PC-3 (cell line): ENCODE data around the gene ARSG. TPM values are rescaled to one million over a fixed set of nuclear protein-coding genes. Genes with fewer than 3 reads are reported as not detected.

Source experiments
- ATAC-seq: fragments of 200-7000 bp; cut with Tn5 transposase; 2 replicates; pipeline ENCODE4 v1.9.1; 2020; ENCODE audit warnings: mild to moderate bottlenecking, moderate library complexity
- BruUV-seq: library from RNA; stranded (reverse); fragments of 400-500 nt; replicated peaks from 2 replicates; lab custom pipeline; 2021; lab: Mats Ljungman, UMichigan
- CTCF ChIA-PET: fragments of 300-600 bp; sonication (Branson Sonifier 250); formaldehyde crosslinking; loops from one replicate; lab custom pipeline; 2022; ENCODE audit warnings: antibody characterized with exemption; lab: Charles Lee
- POLR2A ChIA-PET: fragments of 300-600 bp; sonication (Branson Sonifier 250); formaldehyde crosslinking; loops from one replicate; lab custom pipeline; 2022; ENCODE audit warnings: antibody characterized with exemption; ENCODE audit not compliant: unreplicated experiment; lab: Charles Lee
- DNase-seq: peaks from one replicate; pipeline ENCODE4 v3.0.0-alpha.2; 2015
- H2AFZ ChIP-seq: fragments of 300-600 bp; sonication (generic); 2 replicates; pipeline ENCODE4 v1.6.0; 2016; ENCODE audit warnings: antibody characterized with exemption, low read length
- H3F3A ChIP-seq: fragments of 300-600 bp; sonication (generic); one replicate; pipeline ENCODE4 v1.6.0; 2017; ENCODE audit warnings: antibody characterized with exemption, low read length, control low read depth, mild to moderate bottlenecking; ENCODE audit not compliant: unreplicated experiment
- H3K27ac ChIP-seq: fragments of 300-600 bp; sonication (generic); 2 replicates; pipeline ENCODE4 v1.5.1; 2016; ENCODE audit warnings: mild to moderate bottlenecking, low read length
- H3K27me3 ChIP-seq: fragments of 300-600 bp; sonication (generic); 2 replicates; pipeline ENCODE4 v1.6.1; 2016; ENCODE audit warnings: low read length, mixed read lengths
- H3K36me3 ChIP-seq: fragments of 300-600 bp; sonication (generic); 2 replicates; pipeline ENCODE4 v1.6.1; 2016; ENCODE audit warnings: low read depth, mixed run types, low read length, mixed read lengths
- H3K4me1 ChIP-seq: fragments of 300-600 bp; sonication (generic); 2 replicates; pipeline ENCODE4 v1.5.1; 2016; ENCODE audit warnings: low read length; ENCODE audit not compliant: insufficient read depth
- H3K4me2 ChIP-seq: fragments of 300-600 bp; sonication (generic); 2 replicates; pipeline ENCODE4 v1.6.0; 2016; ENCODE audit warnings: low read length
- H3K4me3 ChIP-seq: fragments of 300-600 bp; sonication (generic); 2 replicates; pipeline ENCODE4 v1.5.1; 2016; ENCODE audit warnings: mild to moderate bottlenecking, low read length, mixed read lengths
- H3K79me2 ChIP-seq: fragments of 300-600 bp; sonication (generic); 2 replicates; pipeline ENCODE4 v1.6.1; 2017; ENCODE audit warnings: low read length, mixed read lengths
- H3K9ac ChIP-seq: fragments of 300-600 bp; sonication (generic); 2 replicates; pipeline ENCODE4 v1.6.0; 2016; ENCODE audit warnings: mild to moderate bottlenecking, low read length
- H3K9me2 ChIP-seq: fragments of 300-600 bp; sonication (generic); replicated peaks from 2 replicates; pipeline ENCODE4 v1.6.1; 2016; ENCODE audit warnings: mixed run types, low read length, mixed read lengths
- H3K9me3 ChIP-seq: fragments of 300-600 bp; sonication (generic); 2 replicates; pipeline ENCODE4 v1.6.1; 2016; ENCODE audit warnings: low read length, mixed read lengths
- H4K20me1 ChIP-seq: fragments of 300-600 bp; sonication (generic); 2 replicates; pipeline ENCODE4 v1.6.1; 2016; ENCODE audit warnings: low read length, mixed read lengths
- EZH2 ChIP-seq: fragments of 300-600 bp; sonication (generic); IDR thresholded peaks from one replicate; pipeline ENCODE4 v1.6.1; 2017; ENCODE audit warnings: antibody characterized with exemption, mild to moderate bottlenecking, low read length; ENCODE audit not compliant: unreplicated experiment
- EZH2phosphoT487 ChIP-seq: fragments of 300-600 bp; sonication (generic); IDR thresholded peaks from 2 replicates; pipeline ENCODE4 v1.6.1; 2018; ENCODE audit warnings: mild to moderate bottlenecking, antibody characterized with exemption, low read length, borderline replicate concordance
- intact Hi-C: fragments of 100-400 bp; cut with micrococcal nuclease; formaldehyde crosslinking; loops from 2 replicates; pipeline ENCODE4 v1.9.0; 2023
- total RNA-seq: library from RNA; depleted of rRNA; stranded (reverse); fragments of >200 nt; gene quantifications from 2 replicates; pipeline ENCODE4 v1.2.3, GENCODE V29; 2014
- TF ChIP-seq, protein P1 (sequence below): fragments of 300-600 bp; sonication (generic); conservative IDR thresholded peaks from 2 replicates; pipeline ENCODE4 v1.5.1; 2017; ENCODE audit warnings: antibody characterized with exemption, low read depth, mild to moderate bottlenecking, low read length

Gene ARSG
- total RNA-seq, 1 experiment from 2014 or later = 2.1 TPM

DNA sequence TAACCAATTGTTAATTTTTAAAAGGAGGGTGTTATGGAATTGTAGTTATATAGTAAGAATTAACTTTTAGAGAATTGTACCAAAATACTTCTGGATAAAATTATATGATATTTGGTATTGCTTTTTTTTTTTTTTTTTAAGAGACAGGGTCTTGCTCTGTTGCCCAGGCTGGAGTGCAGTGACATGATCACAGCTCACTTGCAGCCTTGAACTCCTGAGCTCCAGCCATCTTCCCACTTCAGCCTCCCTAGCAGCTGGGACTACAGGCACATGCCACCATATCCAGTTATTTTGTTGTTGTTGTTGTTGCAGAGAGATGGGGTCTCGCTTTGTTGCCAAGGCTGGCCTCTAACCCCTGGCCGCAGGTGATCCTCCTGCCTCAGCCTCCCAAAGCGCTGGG is 8.5 kb downstream of the ARSG start:
- no peak for DNase-seq
- Histone ChIP-seq H3K4me2 (no peak overlapping the region), H2AFZ (no peak overlapping the region), H3K9me3 (no peaks in the 10 kb centered on the region), H3F3A (no peaks in the 10 kb centered on the region), H3K27me3 (no peaks in the 10 kb centered on the region), H3K4me3 (no peak overlapping the region), H3K9ac (no peak overlapping the region), H3K36me3 (no peaks in the 10 kb centered on the region), H3K9me2 (no peaks in the 10 kb centered on the region), H3K27ac (no peak overlapping the region), H3K79me2 (no peaks in the 10 kb centered on the region), H3K4me1 (peaks cover under 1% of the 10 kb centered on the region; the same call in 1 of the 2 replicates), H4K20me1 (no peaks in the 10 kb centered on the region)
- no peak for ATAC-seq
- TF ChIP-seq EZH2 (no peak), EZH2phosphoT487 (no peak)
- TF ChIP-seq, protein P1, sequence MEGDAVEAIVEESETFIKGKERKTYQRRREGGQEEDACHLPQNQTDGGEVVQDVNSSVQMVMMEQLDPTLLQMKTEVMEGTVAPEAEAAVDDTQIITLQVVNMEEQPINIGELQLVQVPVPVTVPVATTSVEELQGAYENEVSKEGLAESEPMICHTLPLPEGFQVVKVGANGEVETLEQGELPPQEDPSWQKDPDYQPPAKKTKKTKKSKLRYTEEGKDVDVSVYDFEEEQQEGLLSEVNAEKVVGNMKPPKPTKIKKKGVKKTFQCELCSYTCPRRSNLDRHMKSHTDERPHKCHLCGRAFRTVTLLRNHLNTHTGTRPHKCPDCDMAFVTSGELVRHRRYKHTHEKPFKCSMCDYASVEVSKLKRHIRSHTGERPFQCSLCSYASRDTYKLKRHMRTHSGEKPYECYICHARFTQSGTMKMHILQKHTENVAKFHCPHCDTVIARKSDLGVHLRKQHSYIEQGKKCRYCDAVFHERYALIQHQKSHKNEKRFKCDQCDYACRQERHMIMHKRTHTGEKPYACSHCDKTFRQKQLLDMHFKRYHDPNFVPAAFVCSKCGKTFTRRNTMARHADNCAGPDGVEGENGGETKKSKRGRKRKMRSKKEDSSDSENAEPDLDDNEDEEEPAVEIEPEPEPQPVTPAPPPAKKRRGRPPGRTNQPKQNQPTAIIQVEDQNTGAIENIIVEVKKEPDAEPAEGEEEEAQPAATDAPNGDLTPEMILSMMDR = no peak
- ChIA-PET POLR2A (no interaction called here), CTCF (no interaction called here)
- intact Hi-C loops = no loop called here
- BruUV-seq = no TSS peak

DNA sequence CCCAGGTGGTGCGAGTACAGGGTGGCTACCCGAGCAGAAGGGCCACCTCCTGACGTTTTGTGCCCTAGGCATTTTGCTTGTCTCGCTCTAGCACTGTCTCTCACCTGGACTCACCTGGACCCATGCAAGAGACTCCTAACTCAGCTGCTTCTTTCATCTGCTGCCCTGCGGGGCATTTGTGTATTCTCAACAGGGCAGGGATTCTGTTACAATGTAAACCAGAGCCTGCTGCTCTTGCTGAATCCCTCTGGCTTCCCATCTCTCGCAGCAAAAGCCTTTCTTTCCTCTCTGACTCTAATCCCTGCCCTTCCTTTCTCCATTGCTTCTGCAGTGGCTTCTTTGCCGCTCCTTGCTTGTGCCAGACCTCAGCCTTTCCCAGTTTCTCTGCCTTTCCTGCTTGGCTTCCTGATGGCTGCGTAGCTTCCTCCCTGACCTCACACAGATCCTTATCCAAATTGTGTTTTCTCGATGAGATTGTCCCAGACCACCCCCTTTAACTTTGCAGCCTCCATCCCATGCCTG is 10.2 kb downstream of the ARSG start:
- POLR2A ChIA-PET = no interaction called here
- Histone ChIP-seq H3K9ac (no peak overlapping the region), H3F3A (no peaks in the 10 kb centered on the region), H3K27ac (no peak overlapping the region), H2AFZ (0 out of 2 replicates have a peak overlapping the region, but pooled peaks have one; percentile 2), H4K20me1 (no peaks in the 10 kb centered on the region), H3K36me3 (no peaks in the 10 kb centered on the region), H3K4me2 (no peak overlapping the region), H3K4me3 (no peak overlapping the region), H3K9me3 (no peaks in the 10 kb centered on the region), H3K27me3 (no peaks in the 10 kb centered on the region), H3K4me1 (peaks cover 6% of the 10 kb centered on the region), H3K79me2 (no peaks in the 10 kb centered on the region), H3K9me2 (no peaks in the 10 kb centered on the region)
- ATAC-seq (0 out of 2 replicates have a peak, but pooled peaks have one; percentile 13), DNase-seq (no peak)
- CTCF ChIA-PET = no interaction called here
- TF ChIP-seq EZH2phosphoT487 (no peak), EZH2 (no peak)
- TF ChIP-seq, protein P1 = no peak
- intact Hi-C loops = no loop called here
- no TSS peak for BruUV-seq

DNA sequence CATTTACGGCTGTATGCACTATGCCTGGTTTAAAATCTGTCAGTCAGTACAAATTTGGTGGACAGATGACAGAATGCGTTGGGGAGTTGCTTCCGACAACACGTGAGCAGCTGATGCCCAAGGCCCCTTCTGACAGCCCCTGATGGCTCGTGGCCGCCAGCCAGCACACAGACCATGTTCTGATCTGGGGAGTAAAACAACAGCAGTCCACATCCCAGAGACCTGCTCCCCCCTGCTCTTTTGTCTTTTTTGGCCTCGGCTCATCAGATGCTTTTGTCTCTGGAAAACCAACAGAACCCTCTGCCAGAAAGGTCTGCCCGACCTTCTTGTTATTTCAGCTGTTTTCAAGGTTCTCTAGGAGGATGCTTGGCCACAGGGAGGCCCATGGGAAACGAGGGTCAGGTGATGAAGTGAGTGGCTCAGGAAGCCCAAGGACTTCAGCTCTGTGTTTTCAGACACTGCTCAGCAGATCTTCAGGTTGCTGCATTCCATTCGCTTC is 10.8 kb downstream of the ARSG start:
- no peak overlapping the region for H2AFZ ChIP-seq
- no peak overlapping the region for H3K9ac ChIP-seq
- H3K9me3 ChIP-seq = no peaks in the 10 kb centered on the region
- POLR2A ChIA-PET = no interaction called here
- H3K36me3 ChIP-seq = no peaks in the 10 kb centered on the region
- peaks cover 6% of the 10 kb centered on the region for H3K4me1 ChIP-seq
- BruUV-seq = no TSS peak
- intact Hi-C loops = no loop called here
- H3K4me3 ChIP-seq = no peak overlapping the region
- DNase-seq (no peak), ATAC-seq (no peak)
- H3K27me3 ChIP-seq = no peaks in the 10 kb centered on the region
- TF ChIP-seq, protein P1 = no peak
- TF ChIP-seq EZH2 (no peak), EZH2phosphoT487 (no peak)
- H3K9me2 ChIP-seq = no peaks in the 10 kb centered on the region
- H3K79me2 ChIP-seq = no peaks in the 10 kb centered on the region
- no peaks in the 10 kb centered on the region for H3F3A ChIP-seq
- no peak overlapping the region for H3K4me2 ChIP-seq
- H4K20me1 ChIP-seq = no peaks in the 10 kb centered on the region
- H3K27ac ChIP-seq = no peak overlapping the region
- CTCF ChIA-PET = no interaction called here
